NB4 (cell line): ENCODE measurements around the gene NUMB.

Source experiments
- MYC ChIP-seq: IDR thresholded peaks from 2 replicates; pipeline ENCODE4 v1.6.1; 2011; ENCODE audit warnings: low read depth, low read length
- POLR2A ChIP-seq: IDR thresholded peaks from 2 replicates; pipeline ENCODE4 v1.6.1; 2011; ENCODE audit warnings: mild to moderate bottlenecking; ENCODE audit not compliant: insufficient read length; ENCODE audit errors: extremely low read depth
- TF ChIP-seq, protein P1 (sequence below): IDR thresholded peaks from one replicate; pipeline ENCODE4 v1.5.1; 2012; ENCODE audit warnings: low read depth, low read length

- TF ChIP-seq, protein P1, sequence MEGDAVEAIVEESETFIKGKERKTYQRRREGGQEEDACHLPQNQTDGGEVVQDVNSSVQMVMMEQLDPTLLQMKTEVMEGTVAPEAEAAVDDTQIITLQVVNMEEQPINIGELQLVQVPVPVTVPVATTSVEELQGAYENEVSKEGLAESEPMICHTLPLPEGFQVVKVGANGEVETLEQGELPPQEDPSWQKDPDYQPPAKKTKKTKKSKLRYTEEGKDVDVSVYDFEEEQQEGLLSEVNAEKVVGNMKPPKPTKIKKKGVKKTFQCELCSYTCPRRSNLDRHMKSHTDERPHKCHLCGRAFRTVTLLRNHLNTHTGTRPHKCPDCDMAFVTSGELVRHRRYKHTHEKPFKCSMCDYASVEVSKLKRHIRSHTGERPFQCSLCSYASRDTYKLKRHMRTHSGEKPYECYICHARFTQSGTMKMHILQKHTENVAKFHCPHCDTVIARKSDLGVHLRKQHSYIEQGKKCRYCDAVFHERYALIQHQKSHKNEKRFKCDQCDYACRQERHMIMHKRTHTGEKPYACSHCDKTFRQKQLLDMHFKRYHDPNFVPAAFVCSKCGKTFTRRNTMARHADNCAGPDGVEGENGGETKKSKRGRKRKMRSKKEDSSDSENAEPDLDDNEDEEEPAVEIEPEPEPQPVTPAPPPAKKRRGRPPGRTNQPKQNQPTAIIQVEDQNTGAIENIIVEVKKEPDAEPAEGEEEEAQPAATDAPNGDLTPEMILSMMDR: no peak
- TF ChIP-seq POLR2A (no peak), MYC (no peak)
Measured at GRCh38 chr14:73443758-73444157, 14.6 kb downstream of the NUMB start.
